ENCODE measurements around the gene R3HDM1.
"Not testable (repeated sequence)": the region's sequence is repeated elsewhere in the genome, so short reads cannot be mapped to it uniquely, and the experiment has no call there.

DNA sequence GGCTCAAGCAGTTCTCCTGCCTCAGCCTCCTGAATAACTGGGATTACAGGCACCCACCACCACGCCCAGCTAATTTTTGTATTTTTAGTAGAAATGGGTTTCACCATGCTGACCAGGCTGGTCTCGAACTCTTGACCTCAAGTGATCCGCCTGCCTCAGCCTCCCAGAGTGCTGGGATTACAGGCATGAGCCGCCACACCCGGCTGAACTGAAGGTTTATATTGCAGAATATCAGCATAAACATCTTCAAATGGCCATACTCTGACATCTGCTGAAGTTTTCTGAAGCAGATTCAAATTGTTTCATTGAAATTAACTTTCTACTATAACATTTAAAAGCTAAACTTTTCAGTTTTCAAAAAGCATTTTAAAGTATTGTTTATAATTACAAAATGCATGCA, 172.8 kb downstream of the R3HDM1 start:
- TF ChIP-seq CTCF (conservative IDR thresholded peaks at IDR 0.05 in 1 of 2, IDR thresholded peaks at IDR 0.05 in 1 of 2; ENCODE audit: low read depth in 1 of 2, low read length in 2 of 2); EZH2 (IDR thresholded peaks at IDR 0.05; ENCODE audit: low read length, missing control alignments): not testable (repeated sequence)
